Parathyroid adenoma (tissue), 2 donors: ENCODE results near the gene MTHFR.

Experiments used
- H2AFZ ChIP-seq: fragments of 300-600 bp; sonication (generic); one replicate; pipeline ENCODE4 v1.7.0; 2017; ENCODE audit warnings: antibody characterized with exemption, mild to moderate bottlenecking
- H3K27ac ChIP-seq: fragments of 300-600 bp; sonication (generic); one replicate; pipeline ENCODE4 v1.7.0; 2017
- H3K27me3 ChIP-seq: fragments of 300-600 bp; sonication (generic); one replicate; pipeline ENCODE4 v1.7.0; 2017; ENCODE audit warnings: low read length; ENCODE audit not compliant: control insufficient read depth, insufficient read depth
- H3K36me3 ChIP-seq: fragments of 300-600 bp; sonication (generic); one replicate; pipeline ENCODE4 v1.7.0; 2017; ENCODE audit warnings: low read length; ENCODE audit not compliant: control insufficient read depth, insufficient read depth
- H3K4me1 ChIP-seq: fragments of 300-600 bp; sonication (generic); one replicate; pipeline ENCODE4 v1.7.0; 2017; ENCODE audit warnings: control low read depth
- H3K4me2 ChIP-seq: fragments of 300-600 bp; sonication (generic); one replicate; pipeline ENCODE4 v1.7.0; 2017; ENCODE audit warnings: low read length
- H3K4me3 ChIP-seq: fragments of 300-600 bp; sonication (generic); one replicate; pipeline ENCODE4 v1.7.0; 2017; ENCODE audit warnings: low read depth, low read length
- H3K79me2 ChIP-seq: fragments of 300-600 bp; sonication (generic); one replicate; pipeline ENCODE4 v1.7.0; 2017; ENCODE audit warnings: control low read depth
- H3K9ac ChIP-seq: fragments of 300-600 bp; sonication (generic); one replicate; pipeline ENCODE4 v1.7.0; 2017; ENCODE audit warnings: mild to moderate bottlenecking
- H3K9me3 ChIP-seq: fragments of 300-600 bp; sonication (generic); one replicate; pipeline ENCODE4 v1.7.0; 2017; ENCODE audit warnings: low read length; ENCODE audit not compliant: control insufficient read depth
- TF ChIP-seq, protein P1 (sequence below): fragments of 300-600 bp; sonication (generic); IDR thresholded peaks from one replicate; pipeline ENCODE4 v1.7.0; 2017; ENCODE audit warnings: antibody characterized with exemption, mild to moderate bottlenecking
- donor health status: primary hyperparathyroidism.

Gene MTHFR

DNA sequence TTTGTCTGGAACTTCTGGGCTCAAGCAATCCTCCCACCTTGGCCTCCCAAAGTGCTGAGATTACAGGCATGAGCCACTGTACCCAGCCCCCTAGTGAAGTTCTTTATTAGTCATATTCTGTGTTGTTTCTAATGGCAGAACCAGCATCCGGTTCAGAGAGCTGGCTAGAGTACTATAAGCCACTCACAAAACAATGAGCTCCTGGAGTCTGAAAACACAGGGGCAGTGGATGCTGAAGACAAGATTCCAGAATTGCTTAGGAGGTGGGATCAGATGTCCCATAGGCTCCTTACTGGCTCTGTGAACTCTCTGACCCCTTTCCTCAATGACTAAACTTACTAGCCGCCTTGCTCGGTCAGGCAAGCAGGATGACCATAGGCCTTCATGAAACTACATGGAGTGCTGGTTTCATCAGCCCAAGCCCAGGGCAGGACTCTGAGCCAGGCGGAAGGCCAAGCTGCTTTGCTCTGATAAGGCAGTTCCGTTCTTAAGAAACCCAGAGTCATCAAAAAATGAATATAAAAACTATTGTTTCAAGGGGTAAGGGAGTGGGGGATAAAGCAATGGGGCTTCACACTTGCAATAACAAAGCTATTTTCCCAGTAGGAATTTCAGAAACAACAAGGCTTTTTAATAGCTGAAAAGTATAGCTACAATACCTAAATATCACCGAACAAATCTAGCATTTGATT is 8.1 kb downstream of the MTHFR start:
- Histone ChIP-seq H3K79me2 (no peaks in the 10 kb centered on the region), H3K27me3 (no peaks in the 10 kb centered on the region), H3K9ac (no peak overlapping the region), H3K4me1 (no peaks in the 10 kb centered on the region), H3K9me3 (no peaks in the 10 kb centered on the region), H3K36me3 (no peaks in the 10 kb centered on the region), H3K4me3 (no peak overlapping the region), H3K27ac (peak overlapping the region; percentile 36), H3K4me2 (no peak overlapping the region), H2AFZ (no peak overlapping the region)
- TF ChIP-seq, protein P1, sequence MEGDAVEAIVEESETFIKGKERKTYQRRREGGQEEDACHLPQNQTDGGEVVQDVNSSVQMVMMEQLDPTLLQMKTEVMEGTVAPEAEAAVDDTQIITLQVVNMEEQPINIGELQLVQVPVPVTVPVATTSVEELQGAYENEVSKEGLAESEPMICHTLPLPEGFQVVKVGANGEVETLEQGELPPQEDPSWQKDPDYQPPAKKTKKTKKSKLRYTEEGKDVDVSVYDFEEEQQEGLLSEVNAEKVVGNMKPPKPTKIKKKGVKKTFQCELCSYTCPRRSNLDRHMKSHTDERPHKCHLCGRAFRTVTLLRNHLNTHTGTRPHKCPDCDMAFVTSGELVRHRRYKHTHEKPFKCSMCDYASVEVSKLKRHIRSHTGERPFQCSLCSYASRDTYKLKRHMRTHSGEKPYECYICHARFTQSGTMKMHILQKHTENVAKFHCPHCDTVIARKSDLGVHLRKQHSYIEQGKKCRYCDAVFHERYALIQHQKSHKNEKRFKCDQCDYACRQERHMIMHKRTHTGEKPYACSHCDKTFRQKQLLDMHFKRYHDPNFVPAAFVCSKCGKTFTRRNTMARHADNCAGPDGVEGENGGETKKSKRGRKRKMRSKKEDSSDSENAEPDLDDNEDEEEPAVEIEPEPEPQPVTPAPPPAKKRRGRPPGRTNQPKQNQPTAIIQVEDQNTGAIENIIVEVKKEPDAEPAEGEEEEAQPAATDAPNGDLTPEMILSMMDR, result no peak

DNA sequence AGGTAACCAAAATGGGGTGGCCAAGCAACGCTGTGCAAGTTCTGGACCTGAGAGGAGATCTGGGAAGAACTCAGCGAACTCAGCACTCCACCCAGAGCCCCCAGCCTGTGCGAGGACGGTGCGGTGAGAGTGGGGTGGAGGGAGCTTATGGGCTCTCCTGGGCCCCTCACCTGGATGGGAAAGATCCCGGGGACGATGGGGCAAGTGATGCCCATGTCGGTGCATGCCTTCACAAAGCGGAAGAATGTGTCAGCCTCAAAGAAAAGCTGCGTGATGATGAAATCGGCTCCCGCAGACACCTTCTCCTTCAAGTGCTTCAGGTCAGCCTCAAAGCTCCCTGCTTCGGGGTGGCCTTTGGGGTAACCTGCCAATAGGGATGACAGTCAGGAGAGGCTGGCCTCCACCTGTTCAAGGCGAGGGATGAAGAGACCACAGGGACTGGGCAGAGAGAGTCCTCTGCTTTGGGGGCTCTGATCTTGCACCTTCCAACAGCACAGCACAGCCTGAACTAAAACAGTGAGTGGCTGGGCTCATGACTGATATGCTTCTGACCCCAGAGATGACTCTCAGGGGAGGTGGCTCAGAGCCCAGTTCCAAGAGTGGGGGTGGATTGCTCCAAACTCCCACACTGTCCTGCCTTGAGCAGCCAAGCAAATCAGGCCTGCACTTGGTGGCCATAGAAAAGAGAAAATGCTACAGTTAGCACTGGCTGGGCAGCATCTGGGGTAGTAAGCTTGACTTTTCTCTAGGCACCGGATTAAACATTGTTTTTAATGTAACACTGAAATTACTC is 9.5 kb downstream of the MTHFR start:
- H3K4me3 ChIP-seq, result no peak overlapping the region
- H3K9me3 ChIP-seq, result no peaks in the 10 kb centered on the region
- H2AFZ ChIP-seq, result no peak overlapping the region
- H3K4me1 ChIP-seq, result no peaks in the 10 kb centered on the region
- H3K4me2 ChIP-seq, result no peak overlapping the region
- no peaks in the 10 kb centered on the region for H3K79me2 ChIP-seq
- H3K36me3 ChIP-seq, result no peaks in the 10 kb centered on the region
- no peak overlapping the region for H3K9ac ChIP-seq
- TF ChIP-seq, protein P1, result no peak
- H3K27ac ChIP-seq, result no peak overlapping the region
- H3K27me3 ChIP-seq, result no peaks in the 10 kb centered on the region

DNA sequence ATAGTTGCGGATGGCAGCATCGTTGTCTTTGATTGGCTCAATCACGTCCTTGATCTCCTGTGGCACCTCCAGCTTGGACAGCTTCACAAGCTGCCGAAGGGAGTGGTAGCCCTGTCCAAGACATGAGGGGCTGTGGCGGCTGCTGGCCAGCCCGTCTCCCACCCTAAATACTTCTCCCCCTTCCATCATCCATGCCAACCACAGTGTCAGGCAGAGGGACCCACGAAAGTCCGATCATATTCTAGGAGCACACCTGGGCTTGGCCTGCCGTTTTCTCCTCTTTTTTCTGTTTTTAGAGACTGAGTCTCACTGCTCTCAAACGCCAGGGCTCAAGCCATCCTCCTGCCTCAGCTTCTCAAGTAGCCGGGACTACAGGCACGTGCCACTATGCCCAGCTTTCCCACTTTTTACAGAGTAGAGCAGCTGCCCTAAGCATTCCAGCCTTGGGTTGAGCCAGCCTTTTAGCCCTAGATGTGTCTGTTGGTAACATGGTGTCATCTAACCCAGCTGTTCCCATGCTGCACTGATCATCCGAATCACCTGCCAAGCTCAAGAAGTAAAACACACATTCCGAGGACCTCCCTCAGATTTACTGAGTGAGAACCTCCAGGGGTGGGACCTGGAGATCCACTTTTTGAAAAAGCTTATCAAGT is 10.4 kb downstream of the MTHFR start:
- no peaks in the 10 kb centered on the region for H3K9me3 ChIP-seq
- TF ChIP-seq, protein P1, result no peak
- H3K4me1 ChIP-seq, result no peaks in the 10 kb centered on the region
- H3K79me2 ChIP-seq, result no peaks in the 10 kb centered on the region
- no peak overlapping the region for H3K27ac ChIP-seq
- no peak overlapping the region for H3K4me2 ChIP-seq
- no peaks in the 10 kb centered on the region for H3K27me3 ChIP-seq
- no peak overlapping the region for H3K9ac ChIP-seq
- no peak overlapping the region for H3K4me3 ChIP-seq
- H3K36me3 ChIP-seq, result no peaks in the 10 kb centered on the region
- no peak overlapping the region for H2AFZ ChIP-seq

DNA sequence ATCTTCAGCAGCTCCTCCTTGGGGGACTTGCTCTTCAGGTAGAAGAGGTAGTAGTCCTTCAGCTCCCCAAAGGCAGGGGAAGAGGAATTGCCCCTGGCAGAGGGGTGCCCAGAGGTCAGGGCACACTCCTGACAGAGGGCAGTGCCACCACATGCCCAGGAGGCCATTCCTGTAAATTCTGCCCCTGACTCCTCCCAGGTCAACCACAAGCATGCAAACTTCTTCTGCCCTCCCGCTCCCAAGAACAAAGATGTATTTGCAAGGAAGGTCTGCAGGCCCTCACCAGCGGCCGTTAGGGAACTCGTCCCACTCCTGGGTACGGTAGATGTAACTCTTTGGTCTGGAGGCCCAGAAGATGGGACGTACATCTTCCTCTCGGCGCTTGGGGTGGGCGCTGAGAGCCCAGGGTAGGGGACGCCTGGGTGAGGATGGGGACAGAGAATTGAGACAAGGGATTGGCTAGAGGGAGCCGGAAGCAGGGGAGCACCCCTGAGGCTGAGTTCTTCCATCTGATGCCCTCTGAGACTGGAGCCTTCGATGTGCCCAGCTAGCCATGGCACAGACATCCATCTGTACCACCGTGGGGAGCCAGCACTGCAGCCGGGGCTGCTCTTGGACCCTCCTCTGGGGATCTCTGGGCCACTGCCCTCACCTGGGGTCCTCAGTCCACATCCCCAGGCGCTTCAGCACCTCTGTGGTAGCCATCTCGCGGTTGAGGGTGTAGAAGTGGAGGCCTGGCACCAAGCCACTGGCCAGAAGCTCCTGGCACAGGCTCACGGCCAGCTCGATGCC is 11.1 kb downstream of the MTHFR start:
- H3K4me2 ChIP-seq, result no peak overlapping the region
- H3K79me2 ChIP-seq, result no peaks in the 10 kb centered on the region
- H3K4me3 ChIP-seq, result no peak overlapping the region
- H3K36me3 ChIP-seq, result no peaks in the 10 kb centered on the region
- H3K9ac ChIP-seq, result no peak overlapping the region
- no peaks in the 10 kb centered on the region for H3K9me3 ChIP-seq
- H3K27me3 ChIP-seq, result no peaks in the 10 kb centered on the region
- H3K4me1 ChIP-seq, result no peaks in the 10 kb centered on the region
- no peak overlapping the region for H2AFZ ChIP-seq
- no peak overlapping the region for H3K27ac ChIP-seq
- TF ChIP-seq, protein P1, result no peak
